ENCODE results near the gene ALPL.

DNA sequence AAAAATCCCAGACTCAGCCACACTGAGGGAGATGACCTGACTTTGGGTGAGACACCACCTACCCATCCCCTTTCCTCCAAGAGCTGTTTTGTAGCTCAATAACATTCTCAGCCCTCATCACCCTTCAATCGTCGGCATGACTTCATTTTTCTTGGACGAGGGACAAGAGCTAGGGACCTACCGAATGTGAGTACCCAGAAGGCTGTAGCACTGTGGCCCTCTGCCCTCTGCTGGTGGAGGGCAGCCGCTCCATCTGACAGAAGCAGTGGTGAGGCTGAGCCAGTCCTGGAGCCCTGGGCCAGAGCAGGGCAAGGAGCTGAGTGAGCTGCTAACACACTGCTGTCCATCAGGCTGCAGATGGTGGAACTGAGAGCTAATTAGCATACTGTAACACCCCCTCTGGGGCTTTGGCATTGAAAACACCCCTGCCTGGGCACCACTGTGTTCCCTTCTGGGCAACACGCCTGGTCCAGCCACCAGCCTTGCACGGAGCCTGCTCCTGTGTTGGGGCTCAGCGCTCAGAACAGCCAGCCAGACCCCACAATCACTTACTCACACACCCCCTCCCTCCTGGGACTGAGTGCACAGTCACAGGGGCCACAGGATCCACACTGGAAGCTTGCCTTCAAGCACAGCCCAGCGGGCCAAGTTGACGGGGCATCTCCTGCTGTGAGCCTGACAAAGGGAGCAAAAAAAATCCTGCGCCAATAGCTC is 18.3 kb upstream of the ALPL start:
- TF ChIP-seq POLR2A (IDR thresholded peaks at IDR 0.05), result no peak
- no peak for TF ChIP-seq POLR2AphosphoS5 (IDR thresholded peaks at IDR 0.05)
- peak in 7 of 11 experiments; percentile 8 to 51 (median 27) for TF ChIP-seq CTCF (IDR thresholded peaks at IDR 0.05 in 8 of 11, conservative IDR thresholded peaks at IDR 0.05 in 3 of 11)
